ENCODE results near the gene ATP5PD.

- TF ChIP-seq, protein P1, sequence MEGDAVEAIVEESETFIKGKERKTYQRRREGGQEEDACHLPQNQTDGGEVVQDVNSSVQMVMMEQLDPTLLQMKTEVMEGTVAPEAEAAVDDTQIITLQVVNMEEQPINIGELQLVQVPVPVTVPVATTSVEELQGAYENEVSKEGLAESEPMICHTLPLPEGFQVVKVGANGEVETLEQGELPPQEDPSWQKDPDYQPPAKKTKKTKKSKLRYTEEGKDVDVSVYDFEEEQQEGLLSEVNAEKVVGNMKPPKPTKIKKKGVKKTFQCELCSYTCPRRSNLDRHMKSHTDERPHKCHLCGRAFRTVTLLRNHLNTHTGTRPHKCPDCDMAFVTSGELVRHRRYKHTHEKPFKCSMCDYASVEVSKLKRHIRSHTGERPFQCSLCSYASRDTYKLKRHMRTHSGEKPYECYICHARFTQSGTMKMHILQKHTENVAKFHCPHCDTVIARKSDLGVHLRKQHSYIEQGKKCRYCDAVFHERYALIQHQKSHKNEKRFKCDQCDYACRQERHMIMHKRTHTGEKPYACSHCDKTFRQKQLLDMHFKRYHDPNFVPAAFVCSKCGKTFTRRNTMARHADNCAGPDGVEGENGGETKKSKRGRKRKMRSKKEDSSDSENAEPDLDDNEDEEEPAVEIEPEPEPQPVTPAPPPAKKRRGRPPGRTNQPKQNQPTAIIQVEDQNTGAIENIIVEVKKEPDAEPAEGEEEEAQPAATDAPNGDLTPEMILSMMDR (IDR thresholded peaks at IDR 0.05), result no peak
- no peak for TF ChIP-seq POLR2A (IDR thresholded peaks at IDR 0.05)
These were observed 47.2 kb downstream of the ATP5PD start for GRCh38 chr17:74999523-74999922.
